OCI-LY7 (cell line): Measurements from ENCODE around the gene GSTA5. TPM values are rescaled to one million over a fixed set of nuclear protein-coding genes. Genes with fewer than 3 reads are reported as not detected.

Source experiments
- total RNA-seq, 2 experiments: library from RNA; depleted of rRNA in 1 of 2; stranded (reverse); fragments of >200 nt in 1 of 2; shearing (Covaris generic) in 1 of 2; gene quantifications; 2 replicates each; pipeline ENCODE4 v1.2.3, GENCODE V29; 2014 to 2022

GSTA5 gene
- total RNA-seq, 2 experiments from 2014 or later, result not detected

Other genes starting within 250 kb of the GSTA5 start
- 14.6 and 17.8 TPM in 2 replicates for gene TMEM14A, start 169.7 kb downstream of the GSTA5 start, total RNA-seq (2014; rRNA removed; shearing (Covaris generic))
- gene TMEM14A, start 169.7 kb downstream of the GSTA5 start, total RNA-seq (2022), result 27.2 and 32.7 TPM in 2 replicates
- gene GSTA2, start 77.3 kb downstream of the GSTA5 start, total RNA-seq (2014; rRNA removed; shearing (Covaris generic)), result not detected in 2 replicates
- not detected in 2 replicates for gene GSTA2, start 77.3 kb downstream of the GSTA5 start, total RNA-seq (2022)
- gene GSTA1, start 37.0 kb downstream of the GSTA5 start, total RNA-seq (2014; rRNA removed; shearing (Covaris generic)), result not detected in 2 replicates
- not detected in 2 replicates for gene GSTA1, start 37.0 kb downstream of the GSTA5 start, total RNA-seq (2022)
- gene GSTA3, start 68.9 kb upstream of the GSTA5 start, total RNA-seq (2014; rRNA removed; shearing (Covaris generic)), result not detected in 2 replicates
- gene GSTA3, start 68.9 kb upstream of the GSTA5 start, total RNA-seq (2022), result not detected in 2 replicates
- 0.36 and 0.63 TPM in 2 replicates for gene GSTA4, start 154.5 kb upstream of the GSTA5 start, total RNA-seq (2014; rRNA removed; shearing (Covaris generic))
- 1.0 and 1.1 TPM in 2 replicates for gene GSTA4, start 154.5 kb upstream of the GSTA5 start, total RNA-seq (2022)
- 6.2 and 6.9 TPM in 2 replicates for gene CILK1, start 221.0 kb upstream of the GSTA5 start, total RNA-seq (2014; rRNA removed; shearing (Covaris generic))
- gene CILK1, start 221.0 kb upstream of the GSTA5 start, total RNA-seq (2022), result 13.7 and 17.8 TPM in 2 replicates
- gene FBXO9, start 224.6 kb upstream of the GSTA5 start, total RNA-seq (2014; rRNA removed; shearing (Covaris generic)), result 20.5 and 23.5 TPM in 2 replicates
- gene FBXO9, start 224.6 kb upstream of the GSTA5 start, total RNA-seq (2022), result 67.7 and 80.2 TPM in 2 replicates